HG03025 (cell line): Measurements from ENCODE around the gene TRIM49B.
"Not testable (repeated sequence)": the region's sequence is repeated elsewhere in the genome, so short reads cannot be mapped to it uniquely, and the experiment has no call there.

ENCODE experiments used
- ATAC-seq: cut with Tn5 transposase; IDR thresholded peaks from one replicate; pipeline ENCODE4 v1.9.1; 2021; ENCODE audit warnings: mild to moderate bottlenecking, moderate library complexity; ENCODE audit not compliant: unreplicated experiment, low FRiP score

The TRIM49B gene, protein sequence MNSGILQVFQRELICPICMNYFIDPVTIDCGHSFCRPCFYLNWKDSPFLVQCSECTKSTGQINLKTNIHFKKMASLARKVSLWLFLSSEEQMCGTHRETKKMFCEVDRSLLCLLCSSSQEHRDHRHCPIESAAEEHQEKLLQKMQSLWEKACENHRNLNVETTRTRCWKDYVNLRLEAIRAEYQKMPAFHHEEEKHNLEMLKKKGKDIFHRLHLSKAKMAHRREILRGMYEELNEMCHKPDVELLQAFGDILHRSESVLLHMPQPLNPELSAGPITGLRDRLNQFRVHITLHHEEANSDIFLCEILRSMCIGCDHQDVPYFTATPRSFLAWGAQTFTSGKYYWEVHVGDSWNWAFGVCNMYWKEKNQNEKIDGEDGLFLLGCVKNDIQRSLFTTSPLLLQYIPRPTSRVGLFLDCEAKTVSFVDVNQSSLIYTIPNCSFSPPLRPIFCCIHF

DNA sequence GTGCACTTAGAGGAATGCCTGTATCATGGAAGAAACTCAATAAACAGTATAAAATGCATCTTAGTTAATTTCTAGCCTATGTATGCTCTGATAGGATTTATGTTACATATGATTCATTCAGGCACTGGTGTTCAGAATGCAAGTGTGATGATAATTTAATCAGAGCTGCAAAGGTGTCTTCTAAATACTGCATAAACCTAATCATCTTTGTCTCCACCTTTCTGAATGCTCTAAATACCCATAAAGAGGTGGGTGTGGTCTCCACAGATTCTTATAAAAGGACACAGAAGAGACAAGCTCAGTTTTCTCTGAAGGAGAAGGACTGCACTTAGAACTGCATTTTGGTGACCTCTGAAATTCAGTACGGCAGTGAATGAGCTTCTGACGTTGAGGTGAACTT, at the start of gene TRIM49B:
Gene TRIM49B, plus strand, starts transcription at position 301 of the 400 bp plus-strand sequence. CDS start 2,777 bp downstream, outside the sequence.
- ATAC-seq, result not testable (repeated sequence)

DNA sequence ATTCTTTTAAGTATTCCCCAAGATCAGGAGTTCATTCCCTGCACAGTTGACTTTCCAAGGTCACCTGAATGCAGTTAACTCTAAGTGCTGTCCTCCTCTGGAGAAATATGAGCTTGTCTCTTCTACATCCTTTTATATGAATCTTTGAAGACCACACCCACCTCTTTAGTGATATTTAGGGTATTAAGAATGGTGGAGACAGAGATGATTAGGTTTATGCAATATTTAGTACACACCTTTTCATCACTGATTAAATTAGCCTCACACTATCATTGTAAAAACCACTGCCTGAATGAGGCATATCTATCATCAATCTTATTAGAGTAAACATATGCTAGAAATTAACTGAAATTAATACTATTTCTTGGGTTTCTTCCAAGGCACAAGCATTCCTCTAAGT, 44.8 kb upstream of the TRIM49B start, which contains the start of gene TRIM51G:
Gene TRIM51G, minus strand, starts transcription at position 101 of the 400 bp plus-strand sequence. CDS start 2,190 bp downstream, outside the sequence.
- ATAC-seq, result not testable (repeated sequence)

GRCh38 chr11:49048229-49048628, 19.6 kb downstream of the TRIM49B start:
- not testable (repeated sequence) for ATAC-seq

- not testable (repeated sequence) for ATAC-seq
Observed at GRCh38 chr11:49049821-49050220, 21.2 kb downstream of the TRIM49B start.

- not testable (repeated sequence) for ATAC-seq
Observed at GRCh38 chr11:49059012-49059411, 30.4 kb downstream of the TRIM49B start, which contains the start of gene TRIM64C. TRIM64C (minus strand) TSS chr11:49059112; CDS start chr11:49059112, 0 bp downstream.

GRCh38 chr11:49069897-49070296, 41.3 kb downstream of the TRIM49B start:
- ATAC-seq, result not testable (repeated sequence)
